Thoracic aorta (tissue), 2 donors: ENCODE results near the gene KPTN. TPM values are rescaled to one million over a fixed set of nuclear protein-coding genes. Genes with fewer than 3 reads are reported as not detected.

Source experiments
- ATAC-seq: fragments of 150-250 bp; one replicate; pipeline ENCODE4 v1.8.0; 2017; ENCODE audit warnings: low read depth; ENCODE audit not compliant: insufficient number of reproducible peaks, low FRiP score
- DNase-seq: peaks from one replicate; pipeline ENCODE4 v3.0.0-alpha.2; 2020; ENCODE audit warnings: low spot score
- H3K27ac ChIP-seq, 2 donors: fragments of 200-600 bp; sonication (generic); 1 replicate in 1 of 2; 2 replicates in 1 of 2; pipeline ENCODE4 v1.5.1; 2016; ENCODE audit warnings: mild to moderate bottlenecking in 2 of 2, moderate library complexity in 2 of 2
- H3K27me3 ChIP-seq: fragments of 200-600 bp; sonication (generic); replicated peaks from 2 replicates; pipeline ENCODE4 v1.6.0; 2016; ENCODE audit warnings: mild to moderate bottlenecking; ENCODE audit not compliant: insufficient read depth
- H3K36me3 ChIP-seq: fragments of 200-600 bp; sonication (generic); one replicate; pipeline ENCODE4 v1.5.1; 2016
- H3K4me1 ChIP-seq, 2 donors: fragments of 200-600 bp; sonication (generic); 1 replicate in 1 of 2; 2 replicates in 1 of 2; pipeline versions ENCODE4 v1.5.1 to v1.6.0; 2016; ENCODE audit warnings: low read depth in 2 of 2, mild to moderate bottlenecking in 1 of 2; ENCODE audit not compliant: control insufficient read depth in 1 of 2
- H3K4me3 ChIP-seq: fragments of 200-600 bp; sonication (generic); 2 replicates; pipeline ENCODE4 v1.5.1; 2016; ENCODE audit warnings: mild to moderate bottlenecking
- H3K9me3 ChIP-seq: fragments of 200-600 bp; sonication (generic); 2 replicates; pipeline ENCODE4 v1.5.1; 2016
- CTCF ChIP-seq: fragments of 200-600 bp; sonication (generic); IDR thresholded peaks from one replicate; pipeline ENCODE4 v1.5.1; 2019; ENCODE audit warnings: antibody characterized with exemption
- total RNA-seq, 2 donors: library from RNA; depleted of rRNA; stranded (reverse); fragments of >200 nt; gene quantifications; one replicate each; pipeline versions ENCODE4 v1.1.0 to v1.2.3, GENCODE V29; 2016

KPTN gene
- total RNA-seq, 2 donors from 2014 or later: 0.95 to 1.2 TPM

GRCh38 chr19:47432499-47432898 lies 51.5 kb downstream of the KPTN start:
- no peak for TF ChIP-seq CTCF
- Histone ChIP-seq H3K9me3 (no peaks in the 10 kb centered on the region), H3K4me3 (no peak overlapping the region), H3K27ac (no peak overlapping the region), H3K27me3 (peaks cover 21% of the 10 kb centered on the region), H3K4me1 (peaks cover 8 to 26% of the 10 kb centered on the region in 2 donors), H3K36me3 (no peaks in the 10 kb centered on the region)
- DNase-seq (no peak), ATAC-seq (no peak)

GRCh38 chr19:47432091-47432490 lies 51.9 kb downstream of the KPTN start:
- Histone ChIP-seq H3K27me3 (peaks cover 21% of the 10 kb centered on the region), H3K9me3 (no peaks in the 10 kb centered on the region), H3K4me3 (no peak overlapping the region), H3K36me3 (no peaks in the 10 kb centered on the region), H3K4me1 (peaks cover 8 to 26% of the 10 kb centered on the region in 2 donors), H3K27ac (no peak overlapping the region)
- no peak for TF ChIP-seq CTCF
- ATAC-seq (no peak), DNase-seq (no peak)

GRCh38 chr19:47430041-47430802 lies 53.8 kb downstream of the KPTN start:
- peak; percentile 61 for TF ChIP-seq CTCF
- Histone ChIP-seq H3K4me1 (peaks cover 8 to 26% of the 10 kb centered on the region in 2 donors), H3K27me3 (peaks cover 21% of the 10 kb centered on the region), H3K4me3 (peak overlapping the region; percentile 42), H3K9me3 (no peaks in the 10 kb centered on the region), H3K27ac (no peak overlapping the region), H3K36me3 (no peaks in the 10 kb centered on the region)
- no peak for DNase-seq
- ATAC-seq: no peak

GRCh38 chr19:47429140-47429793 lies 54.8 kb downstream of the KPTN start:
- no peak for DNase-seq
- H3K4me1 ChIP-seq: peaks cover 8 to 26% of the 10 kb centered on the region in 2 donors
- H3K27me3 ChIP-seq: peaks cover 18% of the 10 kb centered on the region
- H3K4me3 ChIP-seq: no peak overlapping the region
- no peak for TF ChIP-seq CTCF
- H3K36me3 ChIP-seq: no peaks in the 10 kb centered on the region
- no peaks in the 10 kb centered on the region for H3K9me3 ChIP-seq
- no peak for ATAC-seq
- no peak overlapping the region for H3K27ac ChIP-seq

- Histone ChIP-seq H3K4me1 (peaks cover 8 to 20% of the 10 kb centered on the region in 2 donors), H3K4me3 (no peak overlapping the region), H3K36me3 (no peaks in the 10 kb centered on the region), H3K9me3 (no peaks in the 10 kb centered on the region), H3K27me3 (peaks cover 18% of the 10 kb centered on the region), H3K27ac (no peak overlapping the region)
- ATAC-seq (no peak), DNase-seq (peak; percentile 68)
- no peak for TF ChIP-seq CTCF
Observed at GRCh38 chr19:47428177-47428894, 55.7 kb downstream of the KPTN start.
